AG09309 (cell line): ENCODE results near the gene VCX2.
"Not testable (repeated sequence)": the region's sequence is repeated elsewhere in the genome, so short reads cannot be mapped to it uniquely, and the experiment has no call there.

ENCODE experiments used
- DNase-seq: peaks from one replicate; pipeline ENCODE4 v3.0.0-alpha.2; 2010; ENCODE audit warnings: low read depth
- H3K4me3 ChIP-seq: 2 replicates; pipeline ENCODE4 v1.5.1; 2011; ENCODE audit warnings: mild to moderate bottlenecking, low read depth, low read length, moderate library complexity; ENCODE audit not compliant: control insufficient read depth
- TF ChIP-seq, protein P1 (sequence below): IDR thresholded peaks from 2 replicates; pipeline ENCODE4 v1.5.1; 2011; ENCODE audit warnings: mild to moderate bottlenecking, low read depth, low read length, inconsistent platforms; ENCODE audit not compliant: insufficient read depth, control insufficient read depth; ENCODE audit errors: missing control alignments

VCX2 gene

GRCh38 chrX:8126092-8126491 lies 45.0 kb downstream of the VCX2 start:
- no peak overlapping the region for H3K4me3 ChIP-seq
- TF ChIP-seq, protein P1, sequence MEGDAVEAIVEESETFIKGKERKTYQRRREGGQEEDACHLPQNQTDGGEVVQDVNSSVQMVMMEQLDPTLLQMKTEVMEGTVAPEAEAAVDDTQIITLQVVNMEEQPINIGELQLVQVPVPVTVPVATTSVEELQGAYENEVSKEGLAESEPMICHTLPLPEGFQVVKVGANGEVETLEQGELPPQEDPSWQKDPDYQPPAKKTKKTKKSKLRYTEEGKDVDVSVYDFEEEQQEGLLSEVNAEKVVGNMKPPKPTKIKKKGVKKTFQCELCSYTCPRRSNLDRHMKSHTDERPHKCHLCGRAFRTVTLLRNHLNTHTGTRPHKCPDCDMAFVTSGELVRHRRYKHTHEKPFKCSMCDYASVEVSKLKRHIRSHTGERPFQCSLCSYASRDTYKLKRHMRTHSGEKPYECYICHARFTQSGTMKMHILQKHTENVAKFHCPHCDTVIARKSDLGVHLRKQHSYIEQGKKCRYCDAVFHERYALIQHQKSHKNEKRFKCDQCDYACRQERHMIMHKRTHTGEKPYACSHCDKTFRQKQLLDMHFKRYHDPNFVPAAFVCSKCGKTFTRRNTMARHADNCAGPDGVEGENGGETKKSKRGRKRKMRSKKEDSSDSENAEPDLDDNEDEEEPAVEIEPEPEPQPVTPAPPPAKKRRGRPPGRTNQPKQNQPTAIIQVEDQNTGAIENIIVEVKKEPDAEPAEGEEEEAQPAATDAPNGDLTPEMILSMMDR, result no peak
- no peak for DNase-seq

DNA sequence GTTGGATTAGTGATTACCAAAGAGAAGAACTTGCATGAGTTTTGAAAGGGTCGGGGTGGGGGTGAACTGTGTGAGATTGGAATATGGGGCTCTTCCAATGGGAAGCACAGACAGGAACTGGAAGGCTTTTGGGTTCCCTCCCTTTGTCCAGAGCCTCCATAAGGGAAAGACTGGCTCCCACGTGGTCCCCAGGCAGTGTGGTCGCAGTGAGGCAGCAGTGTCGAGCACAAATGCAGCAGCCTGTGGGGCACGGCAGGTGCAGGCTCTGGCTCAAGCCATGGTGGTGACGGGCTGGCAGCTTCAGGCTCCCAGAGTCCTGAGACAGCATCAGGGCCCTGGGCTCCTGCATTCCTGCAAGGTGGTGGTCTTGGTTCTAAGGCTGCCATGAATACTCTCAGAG lies 45.5 kb downstream of the VCX2 start:
- H3K4me3 ChIP-seq, result no peak overlapping the region
- TF ChIP-seq, protein P1, result no peak
- no peak for DNase-seq

GRCh38 chrX:8122538-8122937 lies 48.5 kb downstream of the VCX2 start:
- no peak overlapping the region for H3K4me3 ChIP-seq
- no peak for DNase-seq

DNA sequence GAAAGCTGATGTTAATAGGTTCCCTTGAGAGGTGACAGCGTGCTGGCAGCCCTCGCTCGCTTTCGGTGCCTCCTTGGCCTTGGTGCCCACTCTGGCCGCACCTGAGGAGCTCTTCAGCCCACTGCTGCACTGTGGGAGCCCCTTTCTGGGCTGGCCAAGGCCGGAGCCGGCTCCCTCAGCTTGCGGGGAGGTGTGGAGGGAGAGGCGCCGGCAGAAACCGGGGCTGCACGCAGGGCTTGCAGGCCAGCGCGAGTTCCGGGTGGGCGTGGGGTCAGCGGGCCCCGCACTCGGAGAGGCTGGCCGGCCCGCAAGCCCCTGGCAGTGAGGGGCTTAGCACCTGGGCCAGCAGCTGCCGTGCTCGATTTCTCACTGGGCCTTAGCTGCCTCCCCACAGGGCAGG lies 49.7 kb downstream of the VCX2 start:
- H3K4me3 ChIP-seq, DNase-seq: not testable (repeated sequence)

More at GRCh38 chrX:8122538-8122937, 48.5 kb downstream of the VCX2 start:
- TF ChIP-seq, protein P1, result no peak
